Limb (tissue), 2 donors: ENCODE data around the gene RAB40C.
A peak's percentile ranks its signal among the peaks of the same experiment; 100 is the strongest.

ENCODE experiments used
- DNase-seq, 2 donors: peaks; one replicate each; pipeline ENCODE4 v3.0.0-alpha.2; 2016; ENCODE audit errors: extremely low spot score in 2 of 2

The RAB40C gene

GRCh38 chr16:666572-666971, 76.7 kb downstream of the RAB40C start:
- no peak for DNase-seq

DNA sequence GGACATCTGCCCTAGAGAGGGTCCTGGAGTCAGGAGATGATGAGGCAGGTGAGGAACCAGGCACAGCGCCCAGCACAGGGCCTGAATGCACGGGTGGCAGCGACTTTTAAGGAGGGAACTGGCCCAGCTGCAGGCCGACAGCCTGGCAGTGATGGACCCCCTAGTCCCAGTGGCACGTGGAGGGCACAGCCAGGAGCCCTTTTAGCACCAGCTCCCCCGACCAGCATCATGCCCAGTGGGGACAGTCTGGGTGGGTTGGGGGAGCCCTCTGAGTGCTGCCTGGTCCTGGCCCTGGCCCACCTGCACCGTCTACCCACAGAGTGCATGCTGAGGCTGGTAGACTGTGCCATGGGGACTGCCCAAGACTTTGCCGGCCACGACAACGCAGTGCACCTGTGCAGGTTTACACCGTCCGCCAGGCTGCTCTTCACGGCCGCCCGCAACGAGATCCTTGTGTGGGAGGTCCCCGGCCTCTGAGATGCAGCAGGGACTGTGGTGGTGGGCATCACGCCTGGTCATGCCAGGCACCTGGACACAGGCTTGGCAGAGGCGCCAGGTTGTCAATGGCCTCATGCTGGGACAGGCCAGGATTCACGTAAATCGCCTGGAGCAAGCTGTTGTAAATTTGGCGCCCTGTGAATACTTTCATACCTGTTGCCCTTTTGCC, 77.4 kb downstream of the RAB40C start:
- DNase-seq: no peak

GRCh38 chr16:667780-668518, 78.1 kb downstream of the RAB40C start, which contains the start of gene RHOT2:
RHOT2 (plus strand) TSS chr16:668132; CDS start chr16:668200, 68 bp downstream.
- peak; percentile 92 to 96 for DNase-seq

GRCh38 chr16:668519-669171, 78.8 kb downstream of the RAB40C start:
- no peak for DNase-seq

DNA sequence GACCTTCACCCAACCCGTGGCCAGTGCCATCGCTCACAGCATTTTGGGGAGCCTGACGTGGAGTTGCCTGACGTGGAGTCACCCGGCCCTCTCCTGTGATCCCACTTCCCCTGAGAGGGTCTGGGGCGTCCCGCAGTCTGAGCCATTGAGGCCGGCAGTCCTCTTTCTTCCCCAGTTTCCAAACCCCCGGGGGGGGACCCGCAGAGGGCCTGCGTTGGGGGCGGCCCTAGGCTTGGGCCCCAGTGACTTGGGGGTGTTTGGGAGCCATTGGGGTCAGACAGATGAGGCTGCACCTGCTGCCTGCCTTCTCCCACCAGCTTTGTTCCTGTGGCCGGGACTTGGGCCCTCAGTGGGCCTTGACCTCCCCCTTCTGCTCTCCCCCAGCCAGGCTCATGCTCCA, 79.8 kb downstream of the RAB40C start:
- no peak for DNase-seq

GRCh38 chr16:670485-671352, 80.9 kb downstream of the RAB40C start:
- no peak for DNase-seq

- DNase-seq: no peak
Measured at GRCh38 chr16:671353-672131, 81.7 kb downstream of the RAB40C start.

DNA sequence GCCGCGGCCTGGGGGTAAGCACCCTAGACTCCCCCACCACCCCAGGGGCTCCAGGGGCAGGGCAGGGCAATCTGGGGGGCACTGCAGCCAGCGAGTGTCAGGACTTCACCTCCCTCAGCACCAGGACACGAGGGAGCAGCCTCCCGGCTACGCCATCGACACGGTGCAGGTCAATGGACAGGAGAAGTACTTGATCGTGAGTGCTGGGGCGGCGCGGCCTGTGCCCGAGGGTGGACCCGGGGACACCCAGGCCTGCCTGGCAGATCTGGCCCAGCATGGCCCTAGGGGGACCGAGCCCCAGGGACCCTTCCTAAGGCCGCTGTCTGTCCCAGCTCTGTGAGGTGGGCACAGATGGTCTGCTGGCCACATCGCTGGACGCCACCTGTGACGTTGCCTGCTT, 82.5 kb downstream of the RAB40C start:
- DNase-seq: no peak

- DNase-seq: no peak
Measured at GRCh38 chr16:672851-673250, 83.0 kb downstream of the RAB40C start.

- no peak for DNase-seq
Measured at GRCh38 chr16:673399-673991, 83.6 kb downstream of the RAB40C start.

DNA sequence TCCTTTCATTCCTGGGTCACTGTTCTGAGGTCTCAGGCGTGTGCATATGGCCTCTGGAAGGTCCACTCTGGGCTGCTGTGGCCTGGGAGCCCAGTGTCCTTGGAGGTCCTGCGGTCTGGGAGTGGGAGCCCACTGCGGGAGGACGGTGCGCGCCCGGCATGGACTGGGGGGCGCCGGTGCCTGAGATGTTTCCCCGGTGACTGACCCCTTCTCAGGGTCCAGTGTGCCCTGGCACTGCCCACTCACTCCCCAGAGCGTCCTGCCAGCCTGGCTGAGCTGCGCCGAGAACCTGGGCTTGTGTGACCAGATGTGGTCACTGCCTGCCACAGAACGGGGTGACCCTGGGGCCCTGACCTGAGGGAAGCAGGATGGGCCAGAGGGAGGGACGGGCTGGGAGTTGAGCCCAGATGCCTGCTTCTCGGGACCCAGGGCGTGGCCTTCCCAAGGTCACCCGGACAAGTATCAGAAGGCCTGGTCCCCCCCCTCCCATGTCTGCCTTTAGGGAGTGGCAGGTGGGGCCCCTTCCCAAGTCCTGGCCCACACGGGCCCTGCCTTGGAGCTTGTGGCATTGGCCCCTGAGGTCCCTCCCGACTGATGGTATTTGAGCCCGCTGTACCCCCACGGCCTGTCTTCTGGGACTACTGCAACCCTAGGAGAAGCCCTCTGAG, 84.5 kb downstream of the RAB40C start:
- no peak for DNase-seq

DNA sequence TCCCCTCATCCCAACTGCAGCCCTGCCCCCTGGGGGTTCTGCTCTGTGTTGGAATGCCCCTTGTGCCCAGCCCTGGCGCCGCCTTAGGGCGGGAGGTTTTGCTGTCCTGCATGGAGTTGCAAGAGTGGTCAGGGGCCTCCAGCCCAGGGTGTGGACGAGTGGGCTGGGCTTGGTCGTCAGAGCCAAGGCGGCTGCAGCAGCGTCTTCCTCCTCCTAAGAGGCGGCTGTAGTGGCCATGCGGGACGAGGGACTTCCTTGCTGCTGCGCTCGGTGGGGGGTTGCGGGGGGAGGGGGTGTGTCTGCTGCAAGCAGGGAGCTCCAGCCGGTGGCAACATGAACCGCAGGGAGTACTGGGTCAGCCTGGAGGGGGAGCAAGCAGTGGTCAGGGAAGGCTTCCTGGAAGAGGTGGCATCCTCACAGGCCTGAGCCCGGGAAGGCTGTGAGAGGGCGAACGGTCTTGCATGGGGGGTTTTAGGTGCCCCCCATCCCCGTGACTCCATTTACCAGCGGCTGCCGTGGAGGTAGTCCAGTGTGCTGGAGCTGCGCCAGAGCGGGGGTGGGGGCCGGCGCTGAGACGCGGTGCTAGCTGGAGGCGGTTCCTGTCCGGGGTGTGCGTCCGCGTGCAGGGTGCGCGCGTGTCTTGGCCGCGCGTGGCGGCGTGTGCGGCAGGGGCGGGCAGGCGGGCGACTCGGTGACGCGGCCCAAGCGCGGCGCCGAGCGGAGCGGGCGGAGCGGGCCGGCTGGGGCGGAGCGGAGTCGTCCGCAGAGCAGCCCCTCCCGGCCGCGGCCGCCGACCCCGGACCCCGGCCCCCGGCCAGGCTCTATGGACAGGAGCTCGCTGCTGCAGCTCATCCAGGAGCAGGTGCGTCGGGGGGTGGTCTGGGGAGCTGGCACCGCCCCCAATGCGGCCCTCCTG, 85.4 kb downstream of the RAB40C start, which contains the start of gene RHBDL1:
Gene RHBDL1 (plus strand): TSS at position 704 of the 916 bp plus-strand sequence. CDS start 120 bp downstream, at position 824.
- DNase-seq: no peak

DNA sequence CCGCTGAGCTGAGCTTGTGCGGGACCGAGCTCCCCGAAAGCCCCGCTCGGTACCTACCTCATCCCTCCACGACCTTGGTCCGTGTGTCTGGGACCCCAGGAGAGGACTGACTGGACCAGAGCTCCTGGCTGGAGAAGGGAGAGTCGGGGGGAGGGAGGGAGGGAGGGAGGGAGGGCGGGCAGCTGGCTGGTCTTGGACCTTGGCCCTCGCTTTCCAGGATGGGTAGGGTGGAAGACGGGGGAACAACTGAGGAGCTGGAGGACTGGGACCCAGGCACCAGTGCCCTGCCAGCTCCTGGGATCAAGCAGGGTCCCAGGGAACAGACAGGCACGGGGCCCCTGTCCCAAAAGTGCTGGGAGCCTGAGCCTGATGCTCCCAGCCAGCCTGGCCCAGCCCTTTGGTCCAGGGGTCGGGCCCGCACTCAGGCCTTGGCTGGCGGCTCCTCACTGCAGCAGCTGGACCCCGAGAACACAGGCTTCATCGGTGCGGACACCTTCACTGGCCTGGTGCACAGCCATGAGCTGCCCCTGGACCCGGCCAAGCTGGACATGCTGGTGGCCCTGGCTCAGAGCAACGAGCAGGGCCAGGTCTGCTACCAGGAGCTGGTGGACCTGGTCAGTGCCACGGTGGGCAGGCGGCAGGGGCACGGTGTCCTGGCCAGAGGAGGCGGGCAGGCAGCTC, 86.2 kb downstream of the RAB40C start:
- no peak for DNase-seq

- DNase-seq: no peak
Measured at GRCh38 chr16:676565-676902, 86.7 kb downstream of the RAB40C start.

DNA sequence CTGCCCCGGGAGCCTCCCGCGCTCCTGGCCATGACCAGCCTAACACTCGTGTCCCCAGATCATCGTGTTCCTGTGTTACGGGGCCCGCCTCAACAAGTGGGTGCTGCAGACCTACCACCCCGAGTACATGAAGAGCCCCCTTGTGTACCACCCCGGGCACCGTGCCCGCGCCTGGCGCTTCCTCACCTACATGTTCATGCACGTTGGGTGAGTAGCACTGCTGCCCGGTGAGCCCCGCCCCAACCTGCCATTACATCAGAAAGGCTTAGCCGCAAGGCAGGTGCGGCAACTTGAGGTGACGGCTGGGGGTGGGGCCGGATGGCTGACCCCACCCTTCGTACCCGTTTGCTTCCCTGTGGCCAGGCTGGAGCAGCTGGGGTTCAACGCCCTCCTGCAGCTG, 87.0 kb downstream of the RAB40C start:
- DNase-seq: no peak

DNA sequence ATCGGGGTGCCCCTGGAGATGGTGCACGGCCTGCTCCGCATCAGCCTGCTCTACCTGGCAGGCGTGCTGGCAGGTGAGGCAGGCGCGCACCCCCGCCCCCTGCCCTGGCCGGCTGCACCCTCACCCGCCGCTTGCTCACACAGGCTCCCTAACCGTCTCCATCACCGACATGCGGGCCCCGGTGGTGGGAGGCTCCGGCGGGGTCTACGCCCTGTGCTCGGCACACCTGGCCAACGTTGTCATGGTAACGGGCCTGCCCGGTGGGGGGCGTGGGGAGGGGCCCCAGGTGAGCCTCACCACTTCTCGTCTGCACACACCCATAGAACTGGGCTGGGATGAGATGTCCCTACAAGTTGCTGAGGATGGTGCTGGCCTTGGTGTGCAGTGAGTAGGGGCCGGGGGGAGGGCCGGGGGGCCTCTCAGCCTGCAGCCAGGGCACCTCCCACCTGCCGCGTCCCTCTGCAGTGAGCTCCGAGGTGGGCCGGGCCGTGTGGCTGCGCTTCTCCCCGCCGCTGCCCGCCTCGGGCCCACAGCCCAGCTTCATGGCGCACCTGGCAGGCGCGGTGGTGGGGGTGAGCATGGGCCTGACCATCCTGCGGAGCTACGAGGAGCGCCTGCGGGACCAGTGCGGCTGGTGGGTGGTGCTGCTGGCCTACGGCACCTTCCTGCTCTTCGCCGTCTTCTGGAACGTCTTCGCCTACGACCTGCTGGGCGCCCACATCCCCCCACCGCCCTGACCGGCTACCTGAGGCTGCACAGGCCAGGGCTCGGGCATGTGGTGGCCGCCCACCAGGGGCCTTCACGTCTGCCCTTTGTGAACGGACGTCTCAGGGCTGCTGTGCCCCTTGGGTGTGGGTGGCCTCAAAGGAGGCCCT, 87.7 kb downstream of the RAB40C start:
- no peak for DNase-seq

GRCh38 chr16:678209-678857, 88.5 kb downstream of the RAB40C start:
- DNase-seq: no peak
